GM23338 (cell line): Measurements from ENCODE around the gene REPIN1. TPM values are rescaled to one million over a fixed set of nuclear protein-coding genes. Genes with fewer than 3 reads are reported as not detected.

ENCODE experiments used
- ATAC-seq: fragments of 200-7000 bp; cut with Tn5 transposase; 3 replicates; pipeline ENCODE4 v1.9.1; 2020
- DNase-seq: peaks from one replicate; pipeline ENCODE4 v3.0.0-alpha.2; 2015; ENCODE audit warnings: low spot score
- H2AFZ ChIP-seq: fragments of 200-600 bp; sonication (generic); 2 replicates; pipeline ENCODE4 v1.8.0; 2016; ENCODE audit warnings: antibody characterized with exemption, mild to moderate bottlenecking, moderate library complexity
- H3F3A ChIP-seq: fragments of 200-600 bp; sonication (generic); replicated peaks from 2 replicates; pipeline ENCODE4 v1.8.0; 2017; ENCODE audit warnings: antibody characterized with exemption, mixed run types, low read depth
- H3K27ac ChIP-seq: fragments of 200-600 bp; sonication (generic); 2 replicates; pipeline ENCODE4 v1.6.1; 2016; ENCODE audit warnings: low read depth
- H3K27me3 ChIP-seq: fragments of 200-600 bp; sonication (generic); 2 replicates; pipeline ENCODE4 v1.8.0; 2016; ENCODE audit warnings: mild to moderate bottlenecking, mixed run types, moderate library complexity; ENCODE audit not compliant: insufficient read depth
- H3K36me3 ChIP-seq: fragments of 200-600 bp; sonication (generic); 2 replicates; pipeline ENCODE4 v1.8.0; 2016; ENCODE audit warnings: mild to moderate bottlenecking; ENCODE audit not compliant: insufficient read depth
- H3K4me1 ChIP-seq: fragments of 200-600 bp; sonication (generic); 2 replicates; pipeline ENCODE4 v1.8.0; 2016; ENCODE audit warnings: mild to moderate bottlenecking, moderate library complexity; ENCODE audit not compliant: insufficient read depth
- H3K4me2 ChIP-seq: fragments of 200-600 bp; sonication (generic); 2 replicates; pipeline ENCODE4 v1.7.1; 2017; ENCODE audit warnings: mixed run types
- H3K4me3 ChIP-seq: fragments of 200-600 bp; sonication (generic); 2 replicates; pipeline ENCODE4 v1.6.1; 2016; ENCODE audit warnings: mixed run types
- H3K79me2 ChIP-seq: fragments of 200-600 bp; sonication (generic); replicated peaks from 2 replicates; pipeline ENCODE4 v1.8.0; 2017; ENCODE audit warnings: mild to moderate bottlenecking; ENCODE audit not compliant: insufficient read depth
- H3K9me2 ChIP-seq: fragments of 200-600 bp; sonication (generic); 2 replicates; pipeline ENCODE4 v1.8.0; 2017; ENCODE audit not compliant: insufficient read depth
- H4K20me1 ChIP-seq: fragments of 200-600 bp; sonication (generic); replicated peaks from 2 replicates; pipeline ENCODE4 v1.8.0; 2017; ENCODE audit warnings: mild to moderate bottlenecking; ENCODE audit not compliant: insufficient read depth
- H3K27ac Mint-ChIP-seq: 2 replicates; pipeline ENCODE4 v1.8.0; 2020; ENCODE audit warnings: inconsistent platforms, mild to moderate bottlenecking, moderate library complexity, mixed read lengths
- H3K27me3 Mint-ChIP-seq: 3 replicates; pipeline ENCODE4 v1.8.0; 2022; ENCODE audit warnings: low read depth, mild to moderate bottlenecking, moderate library complexity, mixed read lengths, inconsistent platforms; ENCODE audit not compliant: insufficient read depth, poor library complexity
- H3K36me3 Mint-ChIP-seq: 3 replicates; pipeline ENCODE4 v1.8.0; 2021; ENCODE audit warnings: low read depth, mild to moderate bottlenecking, inconsistent platforms, moderate library complexity, mixed read lengths
- H3K4me1 Mint-ChIP-seq: 3 replicates; pipeline ENCODE4 v1.8.0; 2020; ENCODE audit warnings: mild to moderate bottlenecking, inconsistent platforms, mixed read lengths
- H3K4me3 Mint-ChIP-seq: 3 replicates; pipeline ENCODE4 v1.8.0; 2021; ENCODE audit warnings: moderate library complexity, mild to moderate bottlenecking, inconsistent platforms, mixed read lengths
- H3K9me3 Mint-ChIP-seq: 3 replicates; pipeline ENCODE4 v1.8.0; 2020; ENCODE audit warnings: moderate library complexity, mild to moderate bottlenecking, inconsistent platforms, mixed read lengths
- CREB1 ChIP-seq: fragments of 250-450 bp; sonication (Bioruptor Pico); IDR thresholded peaks from 2 replicates; pipeline ENCODE4 v1.5.0; 2020; ENCODE audit warnings: low read depth, mild to moderate bottlenecking, moderate library complexity
- ETS1 ChIP-seq: IDR thresholded peaks from 2 replicates; pipeline ENCODE4 v1.6.1; 2016; ENCODE audit warnings: antibody characterized with exemption
- EZH2phosphoT487 ChIP-seq: fragments of 200-600 bp; sonication (generic); IDR thresholded peaks from one replicate; pipeline ENCODE4 v1.8.1; 2018; ENCODE audit warnings: antibody characterized with exemption; ENCODE audit not compliant: unreplicated experiment
- JUNB ChIP-seq: IDR thresholded peaks from one replicate; pipeline ENCODE4 v1.6.1; 2016; ENCODE audit warnings: antibody characterized with exemption; ENCODE audit not compliant: unreplicated experiment
- NANOG ChIP-seq: IDR thresholded peaks from 2 replicates; pipeline ENCODE4 v1.6.1; 2016; ENCODE audit warnings: antibody characterized with exemption, borderline replicate concordance
- POLR2AphosphoS5 ChIP-seq: IDR thresholded peaks from 2 replicates; pipeline ENCODE4 v1.6.1; 2016; ENCODE audit warnings: antibody characterized with exemption, low read depth
- REST ChIP-seq: IDR thresholded peaks from one replicate; pipeline ENCODE4 v1.6.1; 2018; ENCODE audit warnings: antibody characterized with exemption; ENCODE audit not compliant: unreplicated experiment
- STAT1 ChIP-seq: IDR thresholded peaks from one replicate; pipeline ENCODE4 v1.6.1; 2016; ENCODE audit warnings: antibody characterized with exemption; ENCODE audit not compliant: unreplicated experiment
- ZNF331 ChIP-seq: fragments of 250-450 bp; sonication (Bioruptor Pico); IDR thresholded peaks from 2 replicates; pipeline ENCODE4 v1.5.0; 2020; ENCODE audit warnings: low read depth, mild to moderate bottlenecking, moderate library complexity
- ZNF462 ChIP-seq: fragments of 250-450 bp; sonication (Bioruptor Pico); IDR thresholded peaks from 2 replicates; pipeline ENCODE4 v1.5.0; 2020; ENCODE audit warnings: mild to moderate bottlenecking, moderate library complexity
- polyA plus RNA-seq: library from polyadenylated mRNA; unstranded; fragments of >200 nt; fragmentation: Nextera tagmentation; extraction: Ambion mirVana; gene quantifications from 2 replicates; pipeline ENCODE4 v1.2.1, GENCODE V29; 2016
- total RNA-seq: library from RNA; depleted of rRNA; stranded (reverse); fragments of >200 nt; shearing (Covaris generic); gene quantifications from 2 replicates; pipeline ENCODE4 v1.2.3, GENCODE V29; 2014

The REPIN1 gene
- total and polyA plus RNA-seq, 2 experiments from 2014 or later = 29.8 to 156 TPM

GRCh38 chr7:150322114-150322832, 46.3 kb upstream of the REPIN1 start:
- peak overlapping the region; percentile 98 for H3K4me2 ChIP-seq
- H3K27ac Mint-ChIP-seq = no peak overlapping the region

More at GRCh38 chr7:150322114-150322832, 46.3 kb upstream of the REPIN1 start:
- peaks cover 8% of the 10 kb centered on the region; the same call in 1 of the 2 replicates for H3K9me2 ChIP-seq
- H3K4me1 ChIP-seq = peaks cover 50% of the 10 kb centered on the region
- no peak overlapping the region for H2AFZ ChIP-seq
- peaks cover 36% of the 10 kb centered on the region for H3K79me2 ChIP-seq
- H3K9me3 Mint-ChIP-seq = no peaks in the 10 kb centered on the region
- H3K4me1 Mint-ChIP-seq = peaks cover 35% of the 10 kb centered on the region
- peak overlapping the region; percentile 52; the same call in 1 of the 2 replicates for H3K27ac ChIP-seq
- TF ChIP-seq EZH2phosphoT487 (no peak), CREB1 (CRISPR knock-in tag) (no peak), REST (no peak), NANOG (no peak), ZNF462 (CRISPR knock-in tag) (no peak), ETS1 (no peak), JUNB (no peak), POLR2AphosphoS5 (no peak), STAT1 (no peak), ZNF331 (no peak)
- H3K27me3 Mint-ChIP-seq = peaks cover 15% of the 10 kb centered on the region
- H3K27me3 ChIP-seq = 0 out of 2 replicates have a peak, but pooled peaks cover 2% of the 10 kb centered on the region
- H3K36me3 Mint-ChIP-seq = peaks cover 14% of the 10 kb centered on the region; the same call in 2 of the 3 replicates
- H3K36me3 ChIP-seq = peaks cover 14% of the 10 kb centered on the region; the same call in 1 of the 2 replicates
- ATAC-seq = no peak
- H4K20me1 ChIP-seq = no peaks in the 10 kb centered on the region
- no peak for DNase-seq
- peaks cover 14% of the 10 kb centered on the region for H3F3A ChIP-seq
- H3K4me3 ChIP-seq = peak overlapping the region; percentile 85
- H3K4me3 Mint-ChIP-seq = peak overlapping the region; percentile 52; the same call in 2 of the 3 replicates
